HUDEP-2 (cell line): Measurements from ENCODE around the gene SLC39A1.
A peak's percentile ranks its signal among the peaks of the same experiment; 100 is the strongest.

Source experiments
- DNase-seq, 76 experiments: peaks; one replicate each; lab custom pipeline; 2025; ENCODE audit not compliant: unreplicated experiment in 76 of 76; lab: John Stamatoyannopoulos, UW

The SLC39A1 gene

DNA sequence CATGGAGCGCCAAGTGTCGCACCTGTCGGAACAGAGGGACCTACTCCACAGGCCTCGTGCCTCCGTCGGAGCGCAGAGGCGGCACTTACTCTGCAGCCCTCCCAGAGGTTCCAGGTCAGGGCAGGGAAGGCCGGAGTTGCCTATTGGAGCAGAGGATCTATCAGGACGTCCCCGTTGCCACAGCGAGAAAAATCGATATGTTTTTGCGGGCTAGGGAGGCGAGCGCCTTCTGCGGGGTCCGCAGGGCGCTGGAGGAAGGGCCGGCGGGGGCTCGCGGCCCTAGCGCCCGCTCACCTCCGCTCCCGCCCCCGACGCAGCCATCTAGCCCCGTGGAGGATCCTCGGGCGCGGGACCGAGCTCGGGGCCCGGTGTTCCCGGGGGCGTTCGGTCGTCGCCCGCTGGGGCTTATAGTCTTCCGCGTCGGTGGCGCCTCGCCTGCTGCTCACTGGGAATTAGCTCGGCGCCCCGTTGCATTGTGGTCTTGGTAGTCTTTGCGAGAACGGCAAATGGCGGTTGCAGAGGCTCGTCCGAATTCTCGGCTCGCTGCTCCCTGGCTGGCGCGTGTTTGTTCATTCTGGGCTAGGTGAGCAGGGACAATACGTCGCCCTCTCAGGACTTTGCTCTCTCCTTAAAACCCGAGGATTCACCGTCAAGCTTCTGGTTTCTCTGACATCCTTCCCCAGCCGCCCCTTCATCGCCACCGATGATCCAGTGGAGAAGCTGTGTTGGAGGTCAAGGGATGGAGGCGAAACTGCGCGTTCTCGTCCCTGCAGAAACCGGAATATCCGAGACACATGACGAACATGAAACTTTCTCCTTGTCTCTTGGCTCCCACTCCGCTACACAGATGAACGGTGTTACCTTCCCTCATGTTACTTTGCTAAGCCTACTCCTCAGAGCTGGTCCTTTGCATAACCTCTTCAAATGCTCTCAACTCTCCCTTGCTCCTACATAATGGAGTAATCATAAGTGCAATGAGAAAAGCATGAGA is 14.2 kb upstream of the SLC39A1 start, which contains the start of gene JTB:
Gene JTB (minus strand): TSS at position 425 of the 991 bp plus-strand sequence. CDS start 422 bp downstream, at position 3.
- peak in 70 of 76 experiments; percentile 26 to 83 (median 66) for DNase-seq

DNA sequence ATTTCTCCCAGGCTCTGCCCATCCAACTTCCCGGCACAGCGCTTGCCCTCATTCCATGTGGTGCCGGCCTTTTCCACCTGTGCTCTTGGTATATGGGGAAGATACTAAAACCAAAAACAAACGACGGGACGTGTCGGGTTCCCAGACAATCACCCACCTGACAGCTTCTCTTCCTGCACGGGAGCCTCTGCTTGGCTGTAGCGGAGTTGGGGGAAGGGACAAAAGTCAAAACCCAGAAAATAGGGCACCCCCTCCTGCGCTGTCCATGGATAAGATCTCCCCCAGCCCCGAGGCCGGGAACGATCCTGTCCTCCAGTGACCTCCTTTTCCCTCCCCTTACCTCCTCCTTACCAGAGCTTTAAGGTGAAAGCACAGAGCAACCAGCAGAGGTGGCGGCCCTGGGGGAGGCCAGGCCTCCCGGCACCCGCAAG is 13.5 kb upstream of the SLC39A1 start:
- peak in 9 of 76 experiments; percentile 12 to 55 (median 25) for DNase-seq

DNA sequence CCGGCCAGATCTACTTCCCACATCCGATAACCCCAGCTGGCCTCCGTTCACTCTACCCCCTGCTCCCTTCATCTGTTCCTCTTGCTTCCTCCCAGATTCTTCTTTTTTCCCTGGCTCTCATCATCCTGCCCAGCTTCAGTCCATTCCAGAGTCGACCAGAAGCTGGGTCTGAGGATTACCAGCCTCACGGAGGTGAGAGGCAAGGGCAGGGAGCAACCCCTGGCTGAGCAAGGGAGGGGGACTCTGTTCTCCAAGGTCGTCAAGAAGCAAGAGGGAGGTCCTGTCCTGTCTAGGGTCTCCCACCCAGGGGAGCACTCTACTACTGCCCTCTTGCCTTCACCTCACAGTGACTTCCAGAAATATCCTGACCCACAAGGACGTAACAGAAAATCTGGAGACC is 10.2 kb upstream of the SLC39A1 start:
- no peak for DNase-seq

DNA sequence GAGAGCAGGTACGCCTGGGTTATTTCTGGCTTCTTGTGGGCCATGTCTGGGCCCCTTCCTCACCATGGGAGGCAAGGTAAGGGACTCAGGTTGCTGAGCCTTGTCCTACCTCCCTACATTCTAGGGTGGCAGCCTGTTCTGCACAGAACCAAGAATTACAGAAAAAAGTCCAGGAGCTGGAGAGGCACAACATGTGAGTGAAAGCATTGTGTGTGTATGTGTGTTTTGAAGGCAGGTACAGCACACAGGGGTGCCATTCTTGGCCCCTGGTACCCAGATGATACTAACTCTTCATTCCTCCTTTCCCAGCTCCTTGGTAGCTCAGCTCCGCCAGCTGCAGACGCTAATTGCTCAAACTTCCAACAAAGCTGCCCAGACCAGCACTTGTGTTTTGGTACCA is 9.7 kb upstream of the SLC39A1 start:
- DNase-seq = no peak

DNA sequence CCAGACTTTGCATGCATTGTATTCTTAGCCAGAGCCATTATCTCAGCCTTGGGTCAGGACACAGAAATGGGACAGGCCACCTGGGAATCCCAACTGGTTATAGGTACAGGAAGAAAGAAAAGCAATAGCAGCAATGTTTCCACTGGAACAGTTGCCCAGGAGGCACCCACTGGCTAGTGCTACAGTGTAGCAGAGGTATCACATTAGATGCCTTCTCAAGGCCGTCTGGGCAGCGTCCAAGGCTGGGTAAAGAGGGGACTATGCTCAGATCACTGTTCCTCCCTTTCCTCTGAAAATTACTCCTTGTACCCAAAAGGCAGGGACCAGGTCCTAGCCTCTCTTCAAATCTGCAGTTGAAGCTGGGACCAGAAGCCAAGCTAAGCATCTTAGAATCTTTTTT is 7.0 kb upstream of the SLC39A1 start:
- no peak for DNase-seq

DNA sequence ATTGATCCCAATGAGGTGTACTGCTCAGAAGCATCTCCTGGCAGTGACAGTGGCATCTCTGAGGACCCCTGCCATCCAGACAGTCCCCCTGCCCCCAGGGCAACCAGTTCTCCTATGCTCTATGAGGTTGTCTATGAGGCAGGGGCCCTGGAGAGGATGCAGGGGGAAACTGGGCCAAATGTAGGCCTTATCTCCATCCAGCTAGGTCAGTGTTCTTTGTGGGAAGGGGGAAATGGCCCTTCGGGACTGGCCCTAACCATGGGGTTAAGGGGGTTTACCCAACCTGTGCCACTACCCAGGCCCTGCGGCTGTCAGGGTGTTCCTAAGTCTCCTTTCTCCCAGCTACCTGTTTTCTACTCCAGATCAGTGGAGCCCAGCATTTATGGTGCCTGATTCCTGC is 5.6 kb upstream of the SLC39A1 start:
- no peak for DNase-seq

DNA sequence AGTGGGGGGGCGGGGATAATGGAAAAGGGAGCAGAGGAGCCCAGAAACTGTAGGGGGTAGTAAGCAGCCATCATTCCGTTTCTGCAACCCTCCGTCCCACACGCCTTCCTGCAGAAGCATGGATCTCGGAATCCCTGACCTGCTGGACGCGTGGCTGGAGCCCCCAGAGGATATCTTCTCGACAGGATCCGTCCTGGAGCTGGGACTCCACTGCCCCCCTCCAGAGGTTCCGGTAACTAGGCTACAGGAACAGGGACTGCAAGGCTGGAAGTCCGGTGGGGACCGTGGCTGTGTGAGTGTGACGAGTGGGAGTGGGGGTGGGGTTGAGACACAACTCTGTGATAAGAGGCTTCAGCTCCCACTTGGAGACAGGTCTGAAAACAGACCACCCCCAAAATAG is 5.1 kb upstream of the SLC39A1 start:
- peak in 1 of 76 experiments; percentile 14 for DNase-seq

DNA sequence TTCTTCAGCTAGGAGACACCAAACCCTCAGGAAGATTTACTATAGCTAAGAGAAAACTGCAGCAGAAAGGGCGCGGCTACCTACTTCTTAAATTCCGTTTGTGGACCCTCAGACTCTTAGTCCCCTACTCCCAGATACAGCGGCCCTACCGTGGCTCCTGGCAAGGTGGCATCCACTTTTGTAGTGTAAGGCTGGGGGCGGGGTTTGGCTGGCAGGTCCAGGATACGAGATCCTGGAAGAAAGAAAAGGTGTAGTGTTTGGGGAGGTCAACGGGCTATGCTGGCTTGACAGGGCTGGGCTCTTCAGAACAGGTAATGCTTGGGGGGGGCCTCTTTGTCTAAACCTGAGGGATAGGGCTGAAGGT is 4.6 kb upstream of the SLC39A1 start:
- DNase-seq = peak in 5 of 76 experiments; percentile 13 to 55 (median 20)

DNA sequence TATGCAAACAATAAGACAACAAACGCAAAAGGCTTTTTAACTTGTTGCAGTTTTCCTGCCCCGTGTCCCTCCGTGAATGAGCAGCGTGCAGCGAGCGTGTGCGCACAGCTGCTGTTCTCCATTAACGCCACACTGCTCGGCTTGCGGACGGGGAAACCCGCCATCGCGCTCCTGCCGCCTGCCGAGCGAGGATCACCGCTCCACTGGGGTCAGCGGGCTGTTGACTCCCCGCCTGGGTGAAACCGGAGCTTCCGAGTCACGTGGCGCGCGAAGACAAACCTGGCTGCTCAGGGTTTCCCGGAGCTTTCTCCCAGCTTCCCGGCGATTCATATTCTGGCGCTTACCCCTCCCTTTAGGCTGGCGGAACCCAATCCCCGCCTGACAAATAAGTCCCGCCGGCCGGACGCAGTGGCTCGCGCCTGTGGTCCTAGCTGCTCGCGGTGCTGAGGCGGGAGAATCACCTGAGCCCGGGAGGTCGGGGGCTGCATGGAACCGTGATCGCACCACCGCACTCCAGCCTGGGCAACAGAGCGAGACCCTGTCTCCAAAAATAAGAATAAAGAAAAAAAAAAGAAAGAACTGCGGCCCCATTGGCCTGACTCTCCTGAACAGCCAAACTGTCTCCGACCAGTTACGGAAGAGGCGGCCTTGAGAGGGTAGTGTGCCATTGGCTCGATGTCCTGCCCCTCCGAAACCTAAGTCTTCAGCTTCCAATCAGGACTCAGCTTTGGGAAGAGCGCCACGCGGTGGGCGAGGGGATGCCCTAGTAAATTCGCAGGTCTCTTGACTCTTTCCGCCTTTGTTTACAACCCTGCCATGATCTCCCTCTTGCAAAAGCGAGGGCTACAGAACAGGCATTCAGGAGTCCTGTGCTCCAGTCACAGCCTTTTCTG is 4.0 kb upstream of the SLC39A1 start, which contains the start of gene CREB3L4:
Gene CREB3L4 (plus strand): TSS at position 796 of the 893 bp plus-strand sequence. CDS start 624 bp downstream, outside the sequence.
- DNase-seq = peak in 75 of 76 experiments; percentile 24 to 94 (median 85)

DNA sequence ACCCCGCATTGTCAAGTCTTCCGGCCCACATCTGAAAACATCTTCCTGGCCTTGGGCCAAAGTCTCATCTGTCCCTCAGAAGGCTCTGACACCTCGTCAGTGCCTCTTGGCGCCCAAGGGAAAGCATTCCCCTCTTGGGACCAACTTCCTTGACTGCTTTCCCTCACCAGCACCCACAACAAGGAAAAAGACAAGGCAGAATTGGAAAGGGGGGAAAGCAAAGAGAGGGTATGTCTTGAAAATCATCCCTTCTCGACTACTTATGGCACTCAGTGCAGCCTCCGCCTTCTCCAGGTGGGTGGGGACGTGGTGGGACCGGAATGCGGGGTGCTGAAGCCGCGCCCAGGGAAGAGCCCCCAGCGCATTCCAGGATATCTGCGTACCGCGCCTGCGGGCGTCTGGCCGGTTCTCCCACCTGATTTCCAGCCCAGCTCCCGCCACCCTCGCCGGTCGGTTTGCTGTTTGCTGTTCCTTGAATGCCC is 554 bp upstream of the SLC39A1 start:
- DNase-seq = peak in 7 of 76 experiments; percentile 34 to 89 (median 64)

DNA sequence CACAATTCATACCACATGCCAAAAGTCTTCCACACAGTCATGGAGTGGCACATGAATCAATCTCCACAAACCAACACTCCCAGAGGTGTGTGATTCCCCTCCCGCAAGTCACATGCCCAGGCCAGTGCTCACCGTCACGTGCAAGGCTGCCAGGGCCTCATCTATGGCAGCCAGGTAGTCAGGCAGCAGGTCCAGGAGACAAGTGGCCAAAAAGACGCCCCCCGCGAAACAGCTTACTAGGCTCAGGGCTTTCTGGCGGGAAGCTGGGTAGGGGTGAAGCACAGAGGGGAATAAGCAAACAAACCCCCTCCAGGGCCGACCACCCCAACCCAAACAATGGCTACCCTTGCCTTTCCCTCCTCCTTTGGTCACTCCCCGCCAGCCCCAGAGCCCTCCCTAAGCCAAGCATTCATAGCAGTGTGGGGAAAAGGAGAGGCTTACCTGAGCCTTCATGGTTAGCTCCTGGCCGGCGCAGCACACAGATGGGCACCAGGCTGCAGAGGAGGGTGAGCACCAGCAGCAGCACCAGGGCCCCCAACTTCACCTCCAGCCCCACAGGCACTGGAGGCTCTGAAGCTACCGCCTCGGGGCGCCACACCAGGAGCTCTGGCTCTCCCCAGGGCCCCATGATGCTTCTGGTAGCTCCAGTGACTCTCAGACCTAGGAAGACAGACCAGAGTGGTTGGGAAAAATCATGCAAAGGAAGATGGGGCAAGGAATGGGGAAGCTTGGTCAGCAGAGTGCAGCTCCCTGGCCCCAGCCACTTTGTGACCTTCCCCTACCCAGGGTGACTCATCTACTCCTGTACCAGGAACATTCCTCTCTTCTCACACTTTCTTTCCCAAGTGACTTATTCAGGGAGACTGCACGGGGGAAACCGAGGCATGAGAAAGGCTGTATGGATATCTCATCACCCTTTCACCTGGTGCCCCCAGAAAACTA is 978 bp downstream of the SLC39A1 start:
- no peak for DNase-seq

DNA sequence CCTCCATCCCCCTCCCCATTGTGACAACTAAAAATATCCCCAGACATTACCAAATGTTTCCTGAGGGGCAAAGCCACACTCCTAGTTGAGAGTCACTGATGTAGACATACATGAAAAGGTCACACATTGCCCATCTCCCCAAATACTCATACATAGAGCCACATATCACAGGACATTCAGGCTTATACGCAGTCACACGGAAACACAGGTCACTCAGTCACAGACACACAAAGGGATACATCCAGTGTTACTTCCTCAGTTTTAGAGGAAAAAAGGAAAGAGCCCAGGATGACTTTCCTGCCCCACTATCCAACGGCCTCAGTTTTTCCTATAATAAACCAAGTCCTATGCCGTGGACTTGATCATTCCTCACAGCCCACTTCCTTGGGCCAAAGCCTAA is 1.9 kb downstream of the SLC39A1 start:
- DNase-seq = no peak

DNA sequence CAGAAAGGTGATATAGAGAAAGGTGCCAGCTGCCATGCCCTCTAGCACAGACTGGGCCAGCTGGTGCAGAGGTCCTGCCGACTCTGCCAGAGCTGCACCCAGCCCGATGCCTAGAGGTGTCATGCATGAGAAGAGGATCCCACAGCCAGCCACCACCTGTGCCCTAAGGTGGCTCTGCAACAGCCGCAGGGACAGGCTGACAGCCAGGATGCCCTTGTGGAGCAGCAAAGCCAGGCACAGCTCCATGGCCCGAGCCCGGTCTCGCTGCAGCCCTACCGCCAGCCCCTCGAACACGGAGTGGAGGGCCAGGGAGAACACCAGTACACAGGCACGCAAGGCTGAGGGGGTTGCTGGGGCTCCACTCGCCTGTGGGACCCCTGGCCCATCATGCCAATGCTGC is 3.1 kb downstream of the SLC39A1 start:
- DNase-seq = no peak

DNA sequence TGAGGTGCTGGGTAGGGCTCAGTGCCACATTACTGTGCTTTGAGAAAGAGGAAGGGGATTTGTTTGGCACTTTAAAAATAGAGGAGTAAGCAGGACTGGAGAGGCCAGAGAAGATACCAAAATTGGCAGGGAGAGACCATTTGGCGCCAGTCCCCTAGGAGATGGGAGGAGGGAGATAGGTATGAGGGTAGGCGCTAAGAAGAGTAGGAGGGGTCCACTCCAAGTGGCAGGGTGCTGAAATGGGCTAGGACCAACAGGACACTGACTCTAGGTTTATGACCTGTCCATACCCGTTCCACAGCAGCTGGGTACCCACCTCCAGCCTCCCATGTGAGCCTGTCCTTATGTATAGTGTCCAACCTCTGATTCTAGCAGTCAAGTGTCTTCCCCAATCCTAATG is 3.9 kb downstream of the SLC39A1 start:
- DNase-seq = peak in 3 of 76 experiments; percentile 8 to 15 (median 12)

DNA sequence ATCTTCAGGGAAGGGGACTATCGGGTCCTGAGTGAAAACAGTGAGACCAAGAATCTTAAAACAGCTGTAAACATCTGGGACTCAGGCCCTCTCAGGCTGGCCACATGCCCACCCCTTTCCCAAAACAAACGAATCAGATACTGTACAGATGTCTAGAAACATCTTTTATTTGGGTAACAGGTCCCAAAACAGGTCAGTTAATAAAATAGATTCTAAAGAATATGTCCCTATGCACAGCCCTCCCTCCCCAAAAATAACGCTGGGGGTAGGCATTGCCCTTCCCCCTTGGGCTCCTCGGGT is 4.4 kb downstream of the SLC39A1 start:
- no peak for DNase-seq

DNA sequence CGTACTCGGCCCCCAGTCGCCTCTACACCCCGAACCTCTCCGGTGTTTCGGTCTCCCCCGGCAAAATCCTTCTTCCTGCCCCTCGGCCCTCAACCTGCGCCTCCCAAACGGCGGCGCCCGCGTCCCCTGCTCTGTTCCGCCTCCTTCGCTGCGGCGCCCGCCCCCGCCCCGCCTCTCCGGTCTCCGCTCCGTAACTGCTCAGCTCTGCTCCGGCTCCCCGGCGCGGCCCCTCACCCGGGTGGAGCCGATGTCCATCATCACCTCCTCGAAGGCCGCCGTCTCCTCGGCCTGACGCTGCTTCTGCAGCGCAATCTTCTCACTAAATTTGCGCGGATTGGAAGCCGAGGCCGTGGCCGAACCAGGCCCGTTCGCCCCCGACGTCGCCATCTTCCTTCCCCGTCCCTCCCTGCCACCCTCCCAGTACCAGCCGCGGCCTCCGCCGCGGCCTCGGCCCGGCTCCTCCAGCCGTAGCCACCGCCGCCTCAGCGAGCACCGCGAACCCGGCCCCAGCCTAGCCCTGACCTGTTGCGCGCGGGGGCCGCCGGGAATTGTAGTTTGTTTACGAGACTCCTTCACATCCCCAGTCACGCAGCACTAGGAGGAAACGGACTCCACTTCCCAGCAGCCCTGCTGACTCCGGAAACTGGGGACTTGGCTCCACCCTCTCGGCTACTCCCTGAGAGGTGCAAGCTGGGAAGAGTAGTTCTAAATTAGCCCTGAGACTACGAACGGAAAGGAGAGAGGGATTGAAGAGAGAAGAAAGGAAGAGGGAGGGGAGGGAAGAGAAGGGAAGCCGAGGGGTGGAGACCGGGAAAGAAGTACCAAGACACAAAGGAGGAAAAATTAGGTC is 5.0 kb downstream of the SLC39A1 start, which contains the start of gene CRTC2:
Gene CRTC2 (minus strand): TSS at position 502 of the 850 bp plus-strand sequence. CDS start 115 bp downstream, at position 387.
- DNase-seq = peak in 75 of 76 experiments; percentile 41 to 98 (median 94)

DNA sequence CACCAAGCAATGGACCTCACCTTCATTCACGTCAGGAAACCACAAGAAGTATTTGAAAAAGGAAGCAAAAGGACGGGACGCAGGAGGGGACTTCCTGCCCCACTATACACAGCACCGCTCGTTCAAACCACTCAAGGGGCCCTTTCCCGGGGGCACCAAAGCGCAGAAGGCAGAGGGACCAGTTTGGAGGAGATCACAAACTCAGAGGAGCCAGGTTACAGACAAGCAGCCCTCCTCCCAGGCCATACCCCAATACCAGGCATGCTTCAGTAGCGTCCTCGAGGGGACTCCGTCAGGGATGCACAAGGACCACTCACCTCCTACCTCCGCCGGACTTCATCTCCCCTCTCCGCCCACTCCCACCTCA is 5.6 kb downstream of the SLC39A1 start:
- no peak for DNase-seq

DNA sequence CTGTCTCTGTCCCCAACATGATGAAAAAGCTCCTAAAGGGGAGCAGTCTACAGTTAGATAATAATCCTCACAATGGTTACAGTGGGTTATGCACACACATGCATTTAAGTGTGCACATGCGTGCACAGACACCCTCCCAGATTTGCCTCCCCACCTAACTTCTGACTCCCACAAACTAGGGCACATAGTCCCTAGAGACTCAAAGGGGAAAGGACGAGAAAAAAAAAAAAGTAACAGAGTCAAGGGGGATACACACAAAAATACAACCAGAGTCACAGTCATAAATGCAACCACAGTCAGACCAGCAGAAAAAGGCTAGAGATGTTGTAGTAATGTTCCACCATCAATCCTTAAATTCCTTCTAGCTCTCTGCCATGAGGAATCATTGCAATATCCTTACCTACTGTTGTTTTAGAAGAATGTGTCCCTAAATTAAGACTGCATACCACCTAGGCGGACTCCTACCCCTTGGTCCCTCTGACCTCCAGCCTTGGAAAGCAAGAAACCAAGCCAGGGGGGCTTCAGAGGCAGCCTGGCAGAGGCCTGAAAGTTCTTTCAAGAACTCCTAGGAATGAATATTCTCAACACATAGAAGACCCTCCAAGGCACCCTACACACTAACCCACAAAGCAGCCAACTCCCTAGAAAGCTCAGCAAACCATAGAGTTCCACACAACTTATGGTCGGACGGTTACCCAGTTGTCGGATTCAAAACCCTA is 6.2 kb downstream of the SLC39A1 start:
- DNase-seq = no peak
